K562 (cell line): ENCODE measurements around the gene COQ7. TPM values are rescaled to one million over a fixed set of nuclear protein-coding genes. Genes with fewer than 3 reads are reported as not detected.

Experiments used
- ATAC-seq: fragments of 200-7000 bp; cut with Tn5 transposase; 3 replicates; pipeline ENCODE4 v1.9.1; 2020; ENCODE audit warnings: moderate library complexity
- BruUV-seq: library from RNA; stranded (reverse); fragments of 400-500 nt; replicated peaks from 2 replicates; lab custom pipeline; 2021; lab: Mats Ljungman, UMichigan
- CTCF ChIA-PET: fragments of 300-600 bp; formaldehyde crosslinking; extraction: SDS; loops from one replicate; lab custom pipeline; 2021; ENCODE audit warnings: low intra/inter-chr PET ratio; lab: Yijun Ruan, JAX
- POLR2A ChIA-PET: fragments of 300-600, 350-650 bp; sonication (Branson Sonifier 250); formaldehyde crosslinking; extraction: SDS; loops from one replicate; lab custom pipeline; 2021; ENCODE audit warnings: antibody characterized with exemption, inconsistent platforms; lab: Yijun Ruan, JAX
- DNase-seq, 4 experiments: peaks; one replicate each; pipeline versions ENCODE4 v3.0.0 to v3.0.0-alpha.2; 2011 to 2018; ENCODE audit warnings: low spot score in 3 of 4, mixed read lengths in 3 of 4; ENCODE audit errors: extremely low read depth in 1 of 4
- FAIRE-seq: peaks from 2 replicates; lab custom pipeline; 2011; peaks lifted over from hg19 to GRCh38; lab: Jason Lieb, UNC
- H2AFZ ChIP-seq: 2 replicates; pipeline ENCODE4 v1.6.0; 2011; ENCODE audit warnings: low read depth, low read length, control low read depth, inconsistent platforms
- H3K27ac ChIP-seq: fragments of 200-600 bp; 3 replicates; pipeline ENCODE4 v1.8.0; 2011; ENCODE audit warnings: low read depth, mild to moderate bottlenecking, control low read depth, inconsistent platforms, low read length, moderate library complexity, mixed read lengths; ENCODE audit errors: extremely low read depth
- H3K27me3 ChIP-seq, 2 experiments: fragments of 300-600 bp in 1 of 2; 2 replicates in 1 of 2; 3 replicates in 1 of 2; pipeline versions ENCODE4 v1.6.0 to v1.8.0; 2011; ENCODE audit warnings: inconsistent platforms in 2 of 2, low read length in 2 of 2, mild to moderate bottlenecking in 1 of 2, mixed read lengths in 1 of 2, moderate library complexity in 1 of 2; ENCODE audit not compliant: control insufficient read depth in 2 of 2, insufficient read depth in 2 of 2
- H3K36me3 ChIP-seq: fragments of 300-600 bp; 3 replicates; pipeline ENCODE4 v1.8.0; 2011; ENCODE audit warnings: mild to moderate bottlenecking, low read length, inconsistent platforms; ENCODE audit not compliant: control insufficient read depth, insufficient read depth
- H3K4me1 ChIP-seq, 2 experiments: fragments of 200-600 bp in 1 of 2; replicated peaks in 1 of 2; 2 replicates in 1 of 2; 3 replicates in 1 of 2; pipeline versions ENCODE4 v1.5.1 to v1.8.0; 2011; ENCODE audit warnings: inconsistent platforms in 2 of 2, low read length in 2 of 2, mild to moderate bottlenecking in 1 of 2, mixed read lengths in 1 of 2, moderate library complexity in 1 of 2; ENCODE audit not compliant: control insufficient read depth in 2 of 2, insufficient read depth in 2 of 2
- H3K4me2 ChIP-seq: 2 replicates; pipeline ENCODE4 v1.6.1; 2011; ENCODE audit warnings: low read length, control low read depth, inconsistent platforms, mixed read lengths; ENCODE audit not compliant: insufficient read depth
- H3K4me3 ChIP-seq: fragments of 200-600 bp; sonication (generic), shearing (Covaris generic); 2 replicates; pipeline ENCODE4 v1.5.1; 2016; ENCODE audit warnings: control low read depth, inconsistent platforms
- H3K79me2 ChIP-seq: fragments of 200-600 bp; 3 replicates; pipeline ENCODE4 v1.8.0; 2011; ENCODE audit warnings: low read length, inconsistent platforms; ENCODE audit not compliant: control insufficient read depth, insufficient read depth
- H3K9ac ChIP-seq, 2 experiments: 2 replicates each; pipeline versions ENCODE4 v1.6.0 to v1.6.1; 2011; ENCODE audit warnings: low read depth in 2 of 2, low read length in 2 of 2, control low read depth in 1 of 2, inconsistent platforms in 1 of 2, mild to moderate bottlenecking in 1 of 2, mixed read lengths in 1 of 2; ENCODE audit not compliant: insufficient read depth in 1 of 2
- H3K9me1 ChIP-seq: one replicate; pipeline ENCODE4 v1.6.0; 2011; ENCODE audit warnings: inconsistent platforms, mild to moderate bottlenecking, low read length, moderate library complexity; ENCODE audit not compliant: control insufficient read depth, insufficient read depth
- H3K9me3 ChIP-seq: replicated peaks from 2 replicates; pipeline ENCODE4 v1.5.1; 2011; ENCODE audit warnings: low read depth, low read length, inconsistent platforms; ENCODE audit not compliant: control insufficient read depth, insufficient read depth
- H4K20me1 ChIP-seq: replicated peaks from 2 replicates; pipeline ENCODE4 v1.6.1; 2011; ENCODE audit warnings: low read length, inconsistent platforms, mixed read lengths; ENCODE audit not compliant: control insufficient read depth, insufficient read depth
- ARID2 ChIP-seq: fragments of 450-650 bp; IDR thresholded peaks from 2 replicates; pipeline ENCODE4 v1.6.1; 2017; ENCODE audit warnings: antibody characterized with exemption, mild to moderate bottlenecking
- CAMTA2 ChIP-seq: fragments of 250-450 bp; sonication (Bioruptor Pico); conservative IDR thresholded peaks from 2 replicates; pipeline ENCODE4 v1.5.1; 2022
- CHCHD3 ChIP-seq: fragments of 250-450 bp; sonication (Bioruptor Pico); IDR thresholded peaks from 2 replicates; pipeline ENCODE4 v2.1.2; 2022; ENCODE audit warnings: mild to moderate bottlenecking
- CREM ChIP-seq: IDR thresholded peaks from 2 replicates; pipeline ENCODE4 v1.6.1; 2014; ENCODE audit warnings: antibody characterized with exemption, low read depth
- FOXJ3 ChIP-seq: sonication (generic); formaldehyde crosslinking; IDR thresholded peaks from 2 replicates; pipeline ENCODE4 v1.4.0; 2020; ENCODE audit warnings: mild to moderate bottlenecking, missing genetic modification reagents
- GABPB2 ChIP-seq: fragments of 250-450 bp; sonication (Bioruptor Pico); conservative IDR thresholded peaks from 2 replicates; pipeline ENCODE4 v1.5.1; 2021; ENCODE audit warnings: mild to moderate bottlenecking
- KAT2B ChIP-seq: IDR thresholded peaks from one replicate; pipeline ENCODE4 v1.6.1; 2012; ENCODE audit warnings: low read depth, mild to moderate bottlenecking, control low read depth, inconsistent platforms, low read length, moderate library complexity
- MCM2 ChIP-seq: fragments of 450-650 bp; IDR thresholded peaks from 2 replicates; pipeline ENCODE4 v1.6.1; 2017; ENCODE audit warnings: low read depth, mild to moderate bottlenecking
- PCBP2 ChIP-seq: fragments of 200-400 bp; formaldehyde crosslinking; IDR thresholded peaks from 2 replicates; pipeline ENCODE4 v1.6.1; 2018; ENCODE audit warnings: low read length, low read depth, mild to moderate bottlenecking, moderate library complexity; ENCODE audit not compliant: poor library complexity, severe bottlenecking
- SMAD3 ChIP-seq: fragments of 450-650 bp; formaldehyde crosslinking; conservative IDR thresholded peaks from 2 replicates; pipeline ENCODE4 v1.4.0; 2020; ENCODE audit warnings: mild to moderate bottlenecking
- SP1 ChIP-seq: sonication (generic); formaldehyde crosslinking; IDR thresholded peaks from 2 replicates; pipeline ENCODE4 v1.8.1; 2022; ENCODE audit warnings: mild to moderate bottlenecking, missing genetic modification reagents
- TRIM24 ChIP-seq, 2 experiments: fragments of 450-650 bp; IDR thresholded peaks; 2 replicates each; pipeline ENCODE4 v1.6.1; 2016
- ZNF12 ChIP-seq: sonication (generic); formaldehyde crosslinking; IDR thresholded peaks from 2 replicates; pipeline ENCODE4 v1.4.0; 2020; ENCODE audit warnings: mild to moderate bottlenecking, missing genetic modification reagents
- WGBS: fragments of 100-300 bp; shearing (Covaris generic); methylation state at CpG from one replicate; pipeline ENCODE4 v1.1.6; 2016; ENCODE audit warnings: low coverage, mixed read lengths; ENCODE audit not compliant: insufficient coverage; ENCODE audit errors: missing lambda C conversion rate; 5-methylcytosine and 5-hydroxymethylcytosine counted together
- in situ Hi-C: fragments of 300-500 bp; cut with MboI; formaldehyde crosslinking; loops from 4 replicates; pipeline ENCODE4 v1.15.0; 2018; ENCODE audit warnings: inconsistent platforms, mixed read lengths
- intact Hi-C: fragments of 100-400 bp; cut with micrococcal nuclease; formaldehyde crosslinking; loops from 2 replicates; pipeline ENCODE4 v1.14.2; 2022
- polyA plus RNA-seq, 8 experiments: library from polyadenylated mRNA; depleted of rRNA in 4 of 8; stranded (reverse) in 5 of 8; unstranded in 3 of 8; fragments of >200 nt; fragmentation: Nextera tagmentation in 2 of 8; fragmentation: Illumina TruSeq in 1 of 8; extraction: Ambion mirVana in 2 of 8; extraction: Trizol in 1 of 8; gene quantifications; 2 replicates each; pipeline versions ENCODE4 v1.2.1 to v1.2.3, GENCODE V29; 2011 to 2014; ENCODE audit warnings: inconsistent platforms in 1 of 8, missing spikeins in 1 of 8
- total RNA-seq, 7 experiments: library from RNA; depleted of rRNA in 6 of 7; stranded (reverse); fragments of >200 nt in 6 of 7; fragmentation: Illumina TruSeq in 2 of 7; extraction: Trizol in 2 of 7; gene quantifications; 2 replicates each; pipeline versions ENCODE4 v1.2.1 to v1.2.3, GENCODE V29; 2011 to 2021; ENCODE audit warnings: low replicate concordance in 1 of 7
- TF ChIP-seq, protein P1 (sequence below): fragments of 250-450 bp; sonication (Bioruptor Pico); IDR thresholded peaks from 2 replicates; pipeline ENCODE4 v1.5.0; 2022; ENCODE audit warnings: mild to moderate bottlenecking
- TF ChIP-seq, protein P2 (sequence below): fragments of 250-450 bp; sonication (Bioruptor Pico); IDR thresholded peaks from 2 replicates; pipeline ENCODE4 v1.4.0; 2020; ENCODE audit warnings: mild to moderate bottlenecking, moderate library complexity
- TF ChIP-seq, protein P3 (sequence below): fragments of 250-450 bp; sonication (Bioruptor Pico); IDR thresholded peaks from 2 replicates; pipeline ENCODE4 v1.8.0; 2021; ENCODE audit warnings: mild to moderate bottlenecking, moderate library complexity
- TF ChIP-seq, protein P4 (sequence below): fragments of 450-650 bp; formaldehyde crosslinking; IDR thresholded peaks from 2 replicates; pipeline ENCODE4 v1.4.0; 2022; ENCODE audit warnings: missing genetic modification characterization

COQ7 gene
- total and polyA plus RNA-seq, 9 of the 15 experiments (the other 6 are each of a cell fraction or from before 2014, with no cell fraction given), result 2.3 to 26.1 (median 15.2) TPM

DNA sequence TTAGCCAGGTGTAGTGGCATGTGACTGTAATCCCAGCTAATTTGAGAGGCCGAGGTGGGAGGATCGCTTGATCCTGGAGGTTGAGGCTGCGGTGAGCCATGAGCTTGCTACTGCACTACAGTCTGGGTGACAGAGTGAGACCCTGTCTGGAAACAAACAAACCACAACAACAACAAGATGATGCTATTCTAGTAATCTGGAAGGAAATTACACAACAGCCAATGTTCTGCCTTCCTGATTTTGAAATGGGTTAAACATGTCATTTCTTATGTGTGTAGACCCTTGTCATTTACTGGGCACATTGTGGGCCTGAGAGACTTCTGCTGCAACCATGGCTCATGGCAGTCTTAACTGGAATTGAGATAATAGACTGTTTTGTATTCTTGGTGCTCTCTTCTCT lies 5.9 kb downstream of the COQ7 start:
- Histone ChIP-seq H3K9ac (no peak overlapping the region), H3K27ac (no peak overlapping the region), H4K20me1 (no peaks in the 10 kb centered on the region), H3K4me1 (peaks cover 0 to under 1% of the 10 kb centered on the region in 2 experiments; a peak in 1 of 5 replicates), H3K4me2 (no peak overlapping the region), H3K36me3 (peaks cover 32% of the 10 kb centered on the region; the same call in 2 of the 3 replicates), H3K9me1 (no peaks in the 10 kb centered on the region), H3K9me3 (no peaks in the 10 kb centered on the region), H2AFZ (no peak overlapping the region), H3K79me2 (peaks cover 2% of the 10 kb centered on the region; the same call in 1 of the 3 replicates), H3K4me3 (no peak overlapping the region), H3K27me3 (no peaks in the 10 kb centered on the region)
- CTCF ChIA-PET, result interaction anchor here (1.0 kb wide), 1 partner anchor 94 kb away, joined by 3 read pairs; no protein-coding TSS in a partner anchor
- ATAC-seq, result no peak
- no TSS peak for BruUV-seq
- no peak for DNase-seq
- POLR2A ChIA-PET, result interaction anchor here (1.2 kb wide), 1 partner anchor 11 kb away, joined by 4 read pairs; no protein-coding TSS in a partner anchor
- WGBS, result 93% methylated on average over 3 of the region's 3 CpGs
- in situ Hi-C loops, result loop anchor here (5.0 kb wide), 1 partner anchor 91 kb away; the partner anchor contains the start of gene TMC7
- intact Hi-C loops, result loop anchor here (2.0 kb wide), 1 partner anchor 91 kb away; the partner anchor contains the start of gene TMC7
- no peak for FAIRE-seq
- TF ChIP-seq CAMTA2 (CRISPR knock-in tag) (no peak), ZNF12 (CRISPR knock-in tag) (no peak), MCM2 (no peak), KAT2B (no peak), CHCHD3 (CRISPR knock-in tag) (no peak), CREM (no peak), SP1 (CRISPR knock-in tag) (no peak), TRIM24 (IDR thresholded peaks at IDR 0.05) (no peak), GABPB2 (no peak), PCBP2 (no peak), FOXJ3 (CRISPR knock-in tag) (no peak), ARID2 (no peak), SMAD3 (CRISPR knock-in tag) (no peak)
- TF ChIP-seq, protein P1, sequence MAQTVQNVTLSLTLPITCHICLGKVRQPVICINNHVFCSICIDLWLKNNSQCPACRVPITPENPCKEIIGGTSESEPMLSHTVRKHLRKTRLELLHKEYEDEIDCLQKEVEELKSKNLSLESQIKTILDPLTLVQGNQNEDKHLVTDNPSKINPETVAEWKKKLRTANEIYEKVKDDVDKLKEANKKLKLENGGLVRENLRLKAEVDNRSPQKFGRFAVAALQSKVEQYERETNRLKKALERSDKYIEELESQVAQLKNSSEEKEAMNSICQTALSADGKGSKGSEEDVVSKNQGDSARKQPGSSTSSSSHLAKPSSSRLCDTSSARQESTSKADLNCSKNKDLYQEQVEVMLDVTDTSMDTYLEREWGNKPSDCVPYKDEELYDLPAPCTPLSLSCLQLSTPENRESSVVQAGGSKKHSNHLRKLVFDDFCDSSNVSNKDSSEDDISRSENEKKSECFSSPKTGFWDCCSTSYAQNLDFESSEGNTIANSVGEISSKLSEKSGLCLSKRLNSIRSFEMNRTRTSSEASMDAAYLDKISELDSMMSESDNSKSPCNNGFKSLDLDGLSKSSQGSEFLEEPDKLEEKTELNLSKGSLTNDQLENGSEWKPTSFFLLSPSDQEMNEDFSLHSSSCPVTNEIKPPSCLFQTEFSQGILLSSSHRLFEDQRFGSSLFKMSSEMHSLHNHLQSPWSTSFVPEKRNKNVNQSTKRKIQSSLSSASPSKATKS (CRISPR knock-in tag), result no peak
- TF ChIP-seq, protein P2, sequence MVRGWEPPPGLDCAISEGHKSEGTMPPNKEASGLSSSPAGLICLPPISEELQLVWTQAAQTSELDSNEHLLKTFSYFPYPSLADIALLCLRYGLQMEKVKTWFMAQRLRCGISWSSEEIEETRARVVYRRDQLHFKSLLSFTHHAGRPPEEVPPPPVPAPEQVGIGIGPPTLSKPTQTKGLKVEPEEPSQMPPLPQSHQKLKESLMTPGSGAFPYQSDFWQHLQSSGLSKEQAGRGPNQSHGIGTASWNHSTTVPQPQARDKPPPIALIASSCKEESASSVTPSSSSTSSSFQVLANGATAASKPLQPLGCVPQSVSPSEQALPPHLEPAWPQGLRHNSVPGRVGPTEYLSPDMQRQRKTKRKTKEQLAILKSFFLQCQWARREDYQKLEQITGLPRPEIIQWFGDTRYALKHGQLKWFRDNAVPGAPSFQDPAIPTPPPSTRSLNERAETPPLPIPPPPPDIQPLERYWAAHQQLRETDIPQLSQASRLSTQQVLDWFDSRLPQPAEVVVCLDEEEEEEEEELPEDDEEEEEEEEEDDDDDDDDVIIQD (CRISPR knock-in tag), result no peak
- TF ChIP-seq, protein P3, sequence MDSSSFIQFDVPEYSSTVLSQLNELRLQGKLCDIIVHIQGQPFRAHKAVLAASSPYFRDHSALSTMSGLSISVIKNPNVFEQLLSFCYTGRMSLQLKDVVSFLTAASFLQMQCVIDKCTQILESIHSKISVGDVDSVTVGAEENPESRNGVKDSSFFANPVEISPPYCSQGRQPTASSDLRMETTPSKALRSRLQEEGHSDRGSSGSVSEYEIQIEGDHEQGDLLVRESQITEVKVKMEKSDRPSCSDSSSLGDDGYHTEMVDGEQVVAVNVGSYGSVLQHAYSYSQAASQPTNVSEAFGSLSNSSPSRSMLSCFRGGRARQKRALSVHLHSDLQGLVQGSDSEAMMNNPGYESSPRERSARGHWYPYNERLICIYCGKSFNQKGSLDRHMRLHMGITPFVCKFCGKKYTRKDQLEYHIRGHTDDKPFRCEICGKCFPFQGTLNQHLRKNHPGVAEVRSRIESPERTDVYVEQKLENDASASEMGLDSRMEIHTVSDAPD (CRISPR knock-in tag), result no peak
- TF ChIP-seq, protein P4, sequence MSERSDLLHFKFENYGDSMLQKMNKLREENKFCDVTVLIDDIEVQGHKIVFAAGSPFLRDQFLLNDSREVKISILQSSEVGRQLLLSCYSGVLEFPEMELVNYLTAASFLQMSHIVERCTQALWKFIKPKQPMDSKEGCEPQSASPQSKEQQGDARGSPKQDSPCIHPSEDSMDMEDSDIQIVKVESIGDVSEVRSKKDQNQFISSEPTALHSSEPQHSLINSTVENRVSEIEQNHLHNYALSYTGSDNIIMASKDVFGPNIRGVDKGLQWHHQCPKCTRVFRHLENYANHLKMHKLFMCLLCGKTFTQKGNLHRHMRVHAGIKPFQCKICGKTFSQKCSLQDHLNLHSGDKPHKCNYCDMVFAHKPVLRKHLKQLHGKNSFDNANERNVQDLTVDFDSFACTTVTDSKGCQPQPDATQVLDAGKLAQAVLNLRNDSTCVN, result no peak
